Epidermal melanocyte (primary cell): ENCODE data around the gene CEACAM18.
"Not testable (repeated sequence)": the region's sequence is repeated elsewhere in the genome, so short reads cannot be mapped to it uniquely, and the experiment has no call there.

Source experiments
- DNase-seq: peaks from one replicate; pipeline ENCODE4 v3.0.0; 2011; ENCODE audit warnings: low spot score; ENCODE audit not compliant: insufficient read length

CEACAM18 gene

DNA sequence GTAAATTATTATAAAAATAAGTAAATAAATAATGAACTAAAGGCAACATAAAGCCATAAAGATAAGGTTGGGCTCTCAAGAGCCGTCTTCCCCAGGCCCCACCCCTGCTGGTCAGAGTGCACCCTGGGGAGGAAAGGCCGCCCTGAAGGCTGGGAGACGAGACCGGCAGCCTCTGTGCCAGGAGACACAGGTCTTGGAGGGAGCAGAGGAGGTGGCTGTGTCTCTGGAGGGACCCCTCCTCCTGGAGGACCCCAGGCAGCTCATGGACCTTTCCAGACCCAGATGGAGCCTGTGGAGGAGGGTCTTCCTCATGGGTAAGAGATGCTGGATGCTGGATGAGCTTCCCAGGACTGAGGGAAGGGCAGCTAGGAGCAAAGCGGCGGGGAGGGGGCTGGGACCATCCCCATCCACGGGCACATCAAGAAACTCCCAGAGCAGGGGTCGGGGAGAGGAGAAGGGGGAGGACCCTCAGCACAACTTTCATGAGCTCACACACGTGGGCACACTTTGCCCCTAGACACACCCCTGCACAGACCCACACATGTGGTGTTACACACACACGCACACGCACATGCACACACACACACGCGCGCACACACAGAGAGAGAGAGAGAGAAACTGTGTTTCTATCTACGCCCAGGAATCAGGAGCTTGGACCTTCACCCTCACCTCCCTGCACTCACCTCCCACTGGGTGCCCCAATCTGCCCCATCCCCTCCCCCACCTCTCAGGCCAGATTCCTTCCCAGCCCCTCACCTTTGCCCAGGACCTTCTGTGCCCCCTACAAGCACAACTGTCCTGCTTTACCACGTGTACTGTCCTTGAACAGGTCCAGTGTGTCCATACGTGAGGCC is at the start of gene CEACAM18:
Gene CEACAM18, plus strand, starts transcription at position 159 of the 854 bp plus-strand sequence.
- no peak for DNase-seq

DNA sequence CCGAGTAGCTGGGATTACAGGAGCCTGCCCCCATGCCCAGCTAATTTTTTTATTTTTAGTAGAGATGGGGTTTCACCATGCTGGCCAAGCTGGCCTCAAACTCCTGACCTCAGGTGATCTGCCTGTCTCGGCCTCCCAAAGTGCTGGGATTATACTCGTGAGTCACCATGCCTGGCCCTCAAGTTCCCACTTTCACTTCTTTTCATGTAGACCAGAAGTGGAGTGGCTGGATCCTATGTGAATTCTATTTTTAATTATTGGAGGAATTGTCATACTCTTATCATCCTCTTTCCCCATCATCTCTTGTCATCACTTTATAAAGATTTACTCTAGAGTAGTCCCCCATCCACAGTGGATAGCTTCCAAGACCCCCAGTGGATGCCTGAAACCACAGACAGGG is 48.1 kb upstream of the CEACAM18 start:
- no peak for DNase-seq

DNA sequence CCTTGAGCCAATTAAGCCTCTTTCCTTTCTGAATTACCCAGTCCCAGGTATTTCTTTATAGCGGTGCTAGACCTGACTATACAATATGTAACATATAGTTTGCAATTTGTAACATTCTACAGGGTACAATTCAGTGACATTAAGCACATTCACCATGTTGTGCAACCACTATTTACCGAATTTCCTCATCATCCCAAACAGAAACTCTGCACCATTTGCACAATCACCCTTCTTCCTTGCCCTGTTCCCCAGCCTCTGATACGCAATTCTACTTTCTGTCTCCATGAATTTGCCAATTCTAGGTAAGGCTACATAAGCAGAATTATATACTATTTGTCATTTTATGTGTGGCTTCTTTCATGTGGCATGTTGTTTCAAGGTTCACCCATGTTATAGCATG is 47.2 kb upstream of the CEACAM18 start:
- no peak for DNase-seq

DNA sequence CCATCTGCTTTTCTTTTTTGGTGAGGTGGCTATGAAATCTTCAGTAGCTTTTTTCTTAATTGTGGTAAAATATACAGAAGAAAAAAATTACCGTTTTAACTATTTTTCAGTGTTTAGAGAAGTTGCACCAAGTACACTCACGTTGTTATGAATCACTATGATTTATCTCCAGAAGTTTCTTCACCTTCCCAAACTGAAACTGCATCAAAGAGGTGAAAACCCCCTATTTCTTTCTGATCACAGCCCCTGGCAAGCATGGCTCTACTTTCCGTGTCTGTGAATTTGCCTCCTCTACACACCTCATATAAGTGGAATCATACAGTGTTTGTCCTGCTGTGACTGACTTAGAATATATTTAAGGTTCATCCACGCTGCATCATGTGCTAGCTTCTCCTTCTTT is 45.3 kb upstream of the CEACAM18 start:
- no peak for DNase-seq

DNA sequence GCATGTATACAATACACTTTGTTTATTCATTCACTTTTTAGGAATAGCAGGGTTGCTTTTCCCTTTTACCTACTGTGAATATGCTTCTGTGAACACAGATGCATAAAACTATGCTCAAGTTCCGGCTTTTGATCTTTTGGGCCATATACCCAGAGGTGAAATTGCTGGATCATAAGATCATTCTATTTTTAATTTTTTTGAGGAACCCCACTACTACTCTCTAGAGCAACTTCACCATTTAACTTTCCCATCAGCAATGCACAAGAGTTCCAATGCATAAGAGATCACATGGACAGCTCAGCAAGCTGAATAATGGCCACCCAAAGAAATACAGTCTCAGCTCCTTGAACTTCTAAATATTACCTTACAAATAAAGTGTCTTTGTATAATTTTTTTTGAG is 43.9 kb upstream of the CEACAM18 start:
- DNase-seq: no peak

DNA sequence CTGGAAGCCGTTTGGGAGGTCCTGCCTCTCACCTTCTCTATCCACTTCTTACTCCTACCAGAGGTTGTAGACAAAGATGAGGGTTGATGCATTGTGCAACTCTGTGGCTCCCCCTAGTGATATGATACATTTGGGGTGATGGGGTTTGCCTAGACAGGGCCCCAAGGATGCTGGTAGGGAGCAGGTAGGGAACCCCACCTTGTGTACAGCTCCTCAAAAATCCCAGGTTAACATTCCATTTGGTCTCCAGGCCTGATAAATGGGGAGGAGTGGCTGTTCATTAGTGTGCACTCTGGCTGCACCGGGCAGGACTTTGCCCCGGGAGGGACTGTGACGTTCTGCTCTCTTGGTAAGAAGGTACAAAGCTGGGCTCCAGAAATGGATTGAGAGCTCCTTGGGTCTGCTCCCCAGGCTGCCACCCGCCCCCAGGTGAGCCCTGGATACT is 39.3 kb upstream of the CEACAM18 start:
- no peak for DNase-seq

DNA sequence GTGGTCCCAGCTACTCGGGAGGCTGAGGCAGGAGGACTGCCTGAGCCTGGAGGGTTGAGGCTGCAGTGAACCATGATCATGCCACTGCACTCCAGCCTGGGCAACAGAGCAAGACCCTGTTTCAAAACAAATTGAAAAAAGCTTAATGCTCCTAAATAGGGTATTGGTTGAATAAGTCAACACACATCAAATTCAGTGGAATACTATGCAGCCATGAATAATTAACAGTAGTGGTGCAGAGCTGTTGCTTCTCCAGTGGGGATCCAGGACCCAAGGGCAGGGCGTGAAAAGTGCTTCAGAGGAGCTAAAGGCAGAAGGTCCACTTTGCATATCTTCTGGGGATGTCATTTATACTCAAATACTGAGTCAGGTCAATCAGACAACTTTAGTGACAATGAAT is 38.3 kb upstream of the CEACAM18 start:
- no peak for DNase-seq

DNA sequence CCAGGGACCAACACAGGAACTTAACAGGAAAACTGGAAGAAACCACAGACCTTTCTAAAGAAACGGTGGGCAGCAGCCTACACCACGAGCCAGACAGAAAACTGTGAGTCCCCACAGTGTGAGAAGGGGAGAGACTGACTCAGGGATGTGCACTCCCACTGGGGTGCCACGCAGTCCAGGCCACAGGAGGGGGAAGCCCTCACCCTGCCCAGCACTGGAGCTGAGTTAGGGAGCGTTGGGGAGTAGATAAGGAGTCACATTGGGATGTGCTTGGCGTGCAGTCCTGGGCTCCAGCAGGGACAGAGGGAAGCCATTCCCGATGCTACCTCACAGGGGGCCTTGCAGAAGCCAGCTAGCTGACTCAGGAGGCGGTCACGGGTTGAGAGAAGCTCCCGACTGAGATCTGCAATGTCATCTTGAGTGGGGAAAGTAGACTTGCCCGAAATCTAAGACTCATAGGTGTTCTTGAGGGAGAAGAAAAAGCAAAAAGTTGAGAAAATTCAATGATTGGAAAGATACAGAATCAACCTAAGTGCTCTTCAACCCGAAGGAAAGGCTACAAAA is 37.4 kb upstream of the CEACAM18 start:
- no peak for DNase-seq

DNA sequence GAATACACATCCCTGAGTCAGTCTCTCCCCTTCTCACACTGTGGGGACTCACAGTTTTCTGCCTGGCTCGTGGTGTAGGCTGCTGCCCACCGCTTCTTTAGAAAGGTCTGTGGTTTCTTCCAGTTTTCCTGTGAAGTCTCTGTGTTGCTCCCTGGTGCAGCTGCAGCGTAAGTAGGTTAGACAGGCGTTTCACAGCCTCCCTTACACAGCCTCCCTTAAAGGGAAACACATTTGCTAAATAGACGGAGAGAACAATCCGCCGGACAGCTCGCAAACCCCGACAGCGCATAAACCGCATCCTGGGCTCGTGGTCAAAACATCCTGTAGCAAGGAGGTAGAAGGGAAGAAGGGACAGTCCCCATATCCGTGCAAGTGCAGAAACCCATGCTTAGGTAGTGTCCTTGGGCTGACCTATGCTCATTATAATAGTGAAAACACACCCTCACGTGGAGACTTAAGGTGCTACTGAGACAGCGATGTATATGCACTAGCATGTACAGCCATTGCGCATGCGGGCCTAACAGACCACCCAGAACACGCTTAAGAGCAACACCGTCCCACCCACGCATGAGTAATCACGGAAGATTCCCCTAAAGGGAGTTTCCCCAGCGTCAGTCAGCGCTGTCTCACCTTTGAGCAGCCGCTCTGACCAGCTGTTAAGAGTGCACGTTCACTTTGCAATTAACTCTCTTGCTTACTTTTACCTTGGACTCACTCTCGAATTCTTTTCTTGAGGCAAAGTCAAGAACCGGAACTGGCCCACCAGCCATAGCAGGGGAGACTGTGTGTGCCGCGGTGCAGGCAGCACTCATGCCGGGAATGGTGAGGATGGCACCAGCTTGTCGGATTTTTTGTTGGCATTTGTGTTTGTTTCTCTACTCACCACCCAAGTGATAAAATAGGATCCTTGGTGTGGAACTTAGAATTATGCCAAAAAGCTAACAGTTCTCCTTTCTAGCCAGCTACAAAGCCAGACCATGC is 36.6 kb upstream of the CEACAM18 start:
- no peak for DNase-seq

DNA sequence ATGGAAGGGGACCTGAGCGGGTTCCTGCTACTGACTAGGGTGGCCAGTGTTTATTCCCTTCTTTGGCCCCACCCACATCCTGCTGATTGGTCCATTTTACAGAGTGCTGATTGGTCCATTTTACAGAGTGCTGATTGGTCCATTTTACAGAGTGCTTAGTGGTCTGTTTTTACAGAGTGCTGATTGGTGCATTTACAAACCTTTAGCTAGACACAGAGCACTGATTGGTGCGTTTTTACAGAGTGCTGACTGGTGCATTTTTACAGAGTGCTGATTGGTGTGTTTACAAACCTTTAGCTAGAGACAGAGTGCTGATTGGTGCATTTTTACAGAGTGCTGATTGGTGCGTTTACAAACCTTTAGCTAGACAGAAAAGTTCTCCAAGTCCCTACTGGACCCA is 30.8 kb upstream of the CEACAM18 start:
- DNase-seq: not testable (repeated sequence)

DNA sequence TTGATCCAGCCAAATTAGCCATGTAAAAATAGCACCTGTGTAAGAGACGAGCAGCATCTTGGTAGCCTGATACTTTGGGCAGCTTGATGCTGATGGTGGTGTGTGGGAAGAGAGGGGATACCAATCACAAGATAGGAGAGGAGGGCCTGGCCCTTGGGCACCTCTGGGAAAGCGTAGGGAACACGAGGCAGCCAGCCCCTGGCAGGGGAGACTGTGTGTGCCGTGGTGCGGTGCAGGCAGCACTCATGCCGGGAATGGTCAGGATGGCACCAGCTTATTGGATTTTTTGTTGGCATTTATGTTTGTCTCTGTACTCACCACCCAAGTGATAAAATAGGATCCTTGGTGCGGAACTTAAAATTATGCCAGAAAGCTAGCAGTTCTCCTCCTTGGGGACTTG is 30.3 kb upstream of the CEACAM18 start:
- no peak for DNase-seq

DNA sequence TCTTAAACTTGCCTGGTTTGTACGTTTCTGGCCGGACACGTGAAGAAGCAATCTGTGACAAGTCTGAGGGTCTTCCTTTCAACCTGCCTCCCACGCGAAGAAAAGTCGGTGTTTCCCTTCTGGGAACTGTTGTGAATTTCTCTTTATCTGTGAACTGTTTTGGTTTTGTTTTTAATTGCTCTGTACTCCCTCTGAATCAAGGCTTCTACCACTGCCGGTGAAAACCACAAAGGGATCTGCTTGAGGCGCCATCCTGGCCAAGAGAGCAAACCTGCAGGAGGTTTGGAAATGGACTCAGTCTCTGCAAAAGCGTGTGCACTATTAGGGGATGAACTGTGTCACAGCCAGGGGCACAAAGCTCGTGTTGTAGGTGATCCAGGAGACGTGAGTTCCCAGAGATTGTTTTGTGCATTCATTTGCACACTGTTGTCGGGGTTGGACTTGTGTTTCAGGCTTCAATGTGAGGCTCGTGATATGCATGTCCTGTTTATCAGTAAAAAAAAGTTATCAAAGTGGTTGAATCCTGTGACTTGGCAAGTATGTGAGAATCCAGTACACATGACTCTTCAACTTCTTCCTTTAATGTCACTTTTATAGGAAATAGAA is 29.8 kb upstream of the CEACAM18 start:
- DNase-seq: no peak

DNA sequence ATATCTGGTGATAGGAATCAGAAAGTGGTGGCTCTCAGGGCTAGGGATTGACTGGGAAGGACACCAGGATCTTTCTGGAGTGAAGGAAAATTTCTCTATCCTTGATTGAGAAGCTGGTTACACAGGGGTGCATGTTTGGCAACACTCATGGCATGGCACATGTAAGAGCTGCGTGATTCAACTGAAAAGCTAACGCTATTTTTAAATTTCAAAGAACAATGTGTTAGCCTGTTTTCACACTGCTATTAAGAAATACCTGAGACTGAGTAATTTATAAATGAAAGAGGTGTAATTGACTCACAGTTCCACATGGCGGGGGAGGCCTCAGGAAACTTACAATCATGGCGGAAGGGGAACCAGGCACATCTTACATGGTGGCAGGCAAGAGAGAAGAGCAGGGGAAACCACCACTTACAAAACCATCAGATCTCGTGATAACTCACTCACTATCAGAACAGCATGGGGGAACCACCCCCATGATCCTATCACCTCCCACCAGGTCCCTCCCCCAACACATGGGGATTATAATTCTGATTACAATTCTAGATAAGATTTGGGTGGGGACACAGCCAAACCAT is 27.5 kb upstream of the CEACAM18 start:
- no peak for DNase-seq

DNA sequence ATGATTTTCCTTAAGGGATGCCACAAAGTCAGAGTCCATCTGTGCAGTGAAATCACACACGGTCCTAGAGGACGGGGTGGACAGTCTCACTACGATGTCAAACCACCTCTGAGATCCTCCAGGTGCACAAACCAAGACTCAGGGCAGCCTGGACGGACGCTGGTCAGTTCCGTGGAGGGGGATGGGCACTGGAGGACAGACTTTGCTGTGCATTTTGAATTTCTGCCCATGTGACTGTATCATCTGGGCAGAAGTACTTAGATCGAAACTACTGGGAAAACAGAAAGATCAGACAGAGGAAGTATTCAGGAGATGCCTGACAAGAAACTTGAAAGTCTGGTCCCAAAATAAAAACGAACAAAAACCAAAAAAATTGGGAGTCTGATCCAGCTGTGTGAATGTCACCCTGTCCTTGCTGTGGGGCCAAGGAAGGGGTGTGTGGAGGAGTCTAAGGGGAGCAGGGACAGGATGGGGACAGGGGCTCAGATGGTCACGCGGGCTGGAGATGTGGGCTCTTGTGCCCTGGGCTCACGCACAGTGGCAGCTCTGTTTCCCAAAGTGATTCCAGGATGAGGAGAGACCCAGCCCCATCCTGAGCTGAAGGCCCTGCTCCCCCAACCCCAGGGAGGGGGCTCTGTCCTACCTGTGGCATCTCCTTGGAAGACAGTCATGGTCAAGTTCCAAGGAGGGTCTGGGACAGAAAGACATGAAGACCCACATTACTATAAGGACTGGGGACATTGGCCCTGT is 21.6 kb upstream of the CEACAM18 start:
- DNase-seq: no peak

DNA sequence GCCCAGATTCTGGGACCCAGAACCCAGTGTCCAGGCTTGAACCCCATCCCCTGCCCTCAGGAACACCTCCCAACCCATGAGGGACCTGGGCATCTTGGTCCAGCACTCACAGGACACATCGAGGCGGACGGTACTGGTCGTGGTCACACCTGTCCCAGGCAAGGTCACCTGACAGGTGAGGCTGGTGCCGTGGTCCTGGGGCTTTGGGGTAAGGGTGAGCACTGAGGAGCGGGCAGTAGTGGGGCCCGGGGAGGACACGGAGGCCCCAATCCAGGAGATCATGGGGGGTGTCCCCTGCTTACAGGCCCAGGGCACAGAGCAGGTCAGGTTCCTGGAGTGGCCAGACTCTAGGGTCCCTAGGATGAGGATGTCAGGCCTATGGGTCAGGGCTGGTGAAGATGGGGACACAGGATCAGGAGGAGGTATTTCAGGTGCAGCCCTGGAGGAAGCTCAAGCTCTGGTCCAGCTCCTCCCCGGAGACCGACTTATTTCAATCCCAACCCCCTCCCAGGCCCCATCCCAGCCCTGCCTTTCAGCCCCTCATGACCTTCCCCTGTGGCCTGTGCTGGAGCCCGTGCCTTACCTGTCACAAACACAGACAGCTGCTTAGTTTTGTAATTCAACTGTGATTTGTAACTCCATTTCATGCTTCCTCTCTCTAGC is 20.9 kb upstream of the CEACAM18 start:
- DNase-seq: no peak

DNA sequence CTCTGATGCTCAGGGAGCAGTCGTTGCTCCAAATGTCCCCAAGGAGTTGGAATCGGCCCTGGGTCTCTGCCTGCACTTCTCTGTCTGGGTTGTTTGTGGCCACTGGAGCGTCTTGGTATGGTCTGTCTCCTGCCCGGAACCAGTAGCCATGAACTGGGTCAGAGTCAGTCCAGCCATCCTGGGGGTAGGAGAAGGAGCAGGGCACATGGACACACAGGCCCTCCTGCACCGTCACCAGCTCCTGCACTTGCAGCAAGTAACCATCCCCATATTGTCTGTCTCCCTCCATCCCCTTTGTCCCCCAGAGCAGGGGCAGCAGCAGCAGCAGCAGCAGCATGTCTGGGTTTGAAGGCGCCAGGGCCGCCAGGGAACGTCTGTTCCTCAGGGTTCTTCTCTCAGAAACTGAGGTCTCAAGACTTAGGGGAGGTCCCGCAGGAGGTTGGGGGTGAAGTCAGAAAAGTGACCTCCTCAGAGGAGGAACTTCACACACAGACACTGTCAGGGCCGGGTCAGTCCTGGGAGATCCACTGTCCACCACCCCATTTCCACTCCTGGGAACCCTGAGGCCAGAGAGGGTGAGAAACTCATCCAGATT is 20.2 kb upstream of the CEACAM18 start, which contains the start of gene SIGLEC8:
Gene SIGLEC8, minus strand, starts transcription at position 404 of the 595 bp plus-strand sequence. Its CDS starts 67 bp downstream, at position 337.
- DNase-seq: no peak

DNA sequence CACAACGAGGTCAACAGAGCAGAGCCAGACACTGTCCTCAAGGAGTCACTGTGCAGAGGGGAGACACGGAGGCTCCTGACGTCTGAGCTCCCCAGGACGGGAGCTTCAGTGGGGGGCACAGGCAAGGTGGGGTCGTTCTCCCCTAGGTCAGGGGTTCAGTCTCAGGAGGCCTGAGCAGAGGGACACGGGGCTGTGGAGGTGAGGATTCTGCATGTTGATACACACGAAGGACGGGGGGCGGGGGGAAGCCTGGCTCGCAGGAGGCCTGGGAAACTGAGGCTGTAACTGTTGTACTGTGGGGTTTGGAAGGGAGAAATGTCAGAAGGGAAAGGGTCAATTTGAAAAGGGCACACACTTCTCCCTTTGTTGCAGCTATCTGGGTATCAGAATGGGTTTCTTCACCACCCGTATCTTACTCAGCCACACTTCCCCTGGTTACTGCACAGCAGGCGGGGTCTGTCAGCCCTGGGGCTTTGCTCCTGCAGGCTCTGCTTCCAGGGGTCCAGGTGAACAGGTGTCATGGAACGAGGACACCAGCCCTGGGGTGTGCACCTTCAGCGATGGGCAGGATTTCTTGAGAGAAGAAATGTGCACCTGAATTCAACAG is 19.3 kb upstream of the CEACAM18 start:
- DNase-seq: no peak

DNA sequence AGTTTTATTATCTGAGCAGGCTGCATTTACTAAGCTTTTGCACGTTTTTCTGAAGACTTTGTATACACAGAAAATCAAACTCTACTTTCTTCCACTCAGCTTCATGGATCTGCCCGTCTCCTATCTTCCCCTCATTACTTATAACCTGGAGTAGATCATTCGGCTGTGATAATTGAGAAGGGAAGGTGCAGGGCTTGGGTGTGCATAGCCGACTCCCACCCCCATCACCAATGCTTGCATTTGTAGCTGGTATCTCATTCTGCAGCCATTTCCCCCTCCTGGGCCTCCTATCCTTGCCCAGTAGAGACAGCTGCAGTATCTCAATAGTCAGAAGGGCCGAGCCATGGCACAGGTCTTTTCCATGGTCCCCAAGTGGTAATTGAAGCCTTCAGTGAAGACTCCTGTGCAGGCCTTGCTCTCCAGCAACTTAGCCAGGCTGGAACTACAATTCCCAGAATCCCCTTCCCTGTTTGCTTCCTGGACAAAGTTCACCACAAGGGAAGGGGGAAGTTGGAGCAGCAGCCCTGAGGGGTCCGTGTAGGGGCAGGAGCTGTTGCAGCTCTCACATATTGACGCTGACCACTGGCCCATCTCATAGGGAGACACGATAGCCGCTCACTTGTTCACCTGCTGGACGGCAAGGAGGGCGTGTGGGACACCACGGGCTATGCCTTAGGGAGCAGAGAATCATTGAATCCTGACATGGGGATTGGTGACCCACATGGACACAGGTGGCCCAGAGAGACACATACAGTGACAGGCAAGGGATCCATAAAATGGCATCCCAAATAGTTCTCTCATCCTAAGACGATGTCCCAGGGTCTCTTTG is 18.0 kb upstream of the CEACAM18 start:
- DNase-seq: no peak
